Spleen (tissue), 11 donors: ENCODE data around the gene ENTR1. TPM values are rescaled to one million over a fixed set of nuclear protein-coding genes. Genes with fewer than 3 reads are reported as not detected.

Experiments used
- DNase-seq: peaks from one replicate; pipeline ENCODE4 v3.0.0-alpha.2; 2020
- H3K27ac ChIP-seq, 8 donors: fragments of 200-600 bp; sonication (generic) in 7 of 8; 1 replicate in 4 of 8; 2 replicates in 4 of 8; pipeline versions ENCODE4 v1.5.0 to v1.8.0; 2016 to 2021; ENCODE audit warnings: inconsistent platforms in 4 of 8, mild to moderate bottlenecking in 4 of 8, moderate library complexity in 1 of 8
- H3K27me3 ChIP-seq, 7 donors: fragments of 200-600 bp; sonication (generic) in 6 of 7; replicated peaks in 1 of 7; 1 replicate in 4 of 7; 2 replicates in 3 of 7; pipeline versions ENCODE4 v1.5.0 to v1.8.0; 2016 to 2021; ENCODE audit warnings: inconsistent platforms in 3 of 7, mild to moderate bottlenecking in 1 of 7
- H3K36me3 ChIP-seq, 6 donors: fragments of 200-600 bp; sonication (generic) in 5 of 6; 1 replicate in 4 of 6; 2 replicates in 2 of 6; pipeline versions ENCODE4 v1.5.0 to v1.8.0; 2016 to 2021; ENCODE audit warnings: inconsistent platforms in 2 of 6
- H3K4me1 ChIP-seq, 6 donors: fragments of 200-600 bp; sonication (generic) in 5 of 6; 1 replicate in 3 of 6; 2 replicates in 3 of 6; pipeline versions ENCODE4 v1.5.0 to v1.8.0; 2016 to 2021; ENCODE audit warnings: inconsistent platforms in 3 of 6
- H3K4me3 ChIP-seq, 8 donors: fragments of 200-600 bp; sonication (generic) in 7 of 8; 1 replicate in 4 of 8; 2 replicates in 4 of 8; pipeline versions ENCODE4 v1.5.0 to v1.8.0; 2016 to 2021; ENCODE audit warnings: inconsistent platforms in 4 of 8, mild to moderate bottlenecking in 4 of 8, moderate library complexity in 2 of 8
- H3K9me3 ChIP-seq, 8 donors: fragments of 200-600 bp; sonication (generic) in 7 of 8; 1 replicate in 4 of 8; 2 replicates in 4 of 8; pipeline versions ENCODE4 v1.5.0 to v1.8.0; 2016 to 2021; ENCODE audit warnings: inconsistent platforms in 4 of 8
- POLR2A ChIP-seq, 3 donors: fragments of 450-650 bp; IDR thresholded peaks; one replicate each; pipeline ENCODE4 v1.5.1; 2017; ENCODE audit warnings: antibody characterized with exemption in 3 of 3, mild to moderate bottlenecking in 1 of 3
- POLR2AphosphoS5 ChIP-seq, 3 donors: sonication (generic); formaldehyde crosslinking; IDR thresholded peaks; one replicate each; pipeline ENCODE4 v1.5.1; 2017; ENCODE audit warnings: antibody characterized with exemption in 3 of 3
- WGBS, 5 donors: extraction: QIAGEN DNeasy Blood & Tissue Kit in 3 of 5; methylation state at CpG; one replicate each; pipeline versions ENCODE4 v1.1.5 to v1.1.7; 2013 to 2018; 5-methylcytosine and 5-hydroxymethylcytosine counted together
- intact Hi-C: fragments of 100-400 bp; cut with DNase I; formaldehyde crosslinking; loops from one replicate; pipeline ENCODE4 v1.15.0; 2023; ENCODE audit warnings: low total_unique reads
- polyA plus RNA-seq, 3 donors: library from polyadenylated mRNA; stranded (reverse); fragments of 200-250 nt; gene quantifications; one replicate each; pipeline ENCODE4 v1.2.1, GENCODE V29; 2013
- total RNA-seq, 7 donors: library from RNA; depleted of rRNA in 3 of 7; stranded (reverse); fragments of >200 nt in 3 of 7; fragmentation: NEBNext Ultra II Directional in 4 of 7; extraction: Animal tissue kit (Norgen Biotek cat#: 25700) in 4 of 7; gene quantifications; one replicate each; pipeline versions ENCODE4 v1.1.0 to v1.2.1, GENCODE V29; 2016 to 2021
- TF ChIP-seq, protein P1 (sequence below), 11 experiments: fragments of 200-600 bp in 7 of 11; fragments of 450-650 bp in 4 of 11; sonication (generic) in 4 of 11; IDR thresholded peaks in 8 of 11; conservative IDR thresholded peaks in 3 of 11; 1 replicate in 7 of 11; 2 replicates in 4 of 11; pipeline versions ENCODE4 v1.4.0 to v1.8.0; 2016 to 2021; ENCODE audit warnings: antibody characterized with exemption in 11 of 11, inconsistent platforms in 4 of 11, mild to moderate bottlenecking in 1 of 11
- donor health status: healthy with polysubstance abuse.
- donor health status: DM: no; HTN: no; CAD: no; lungs with moderate emphysema.
- donor health status: DM: no; HTN: no; CAD: no.
- donor health status: Bipolar disorder and iron deficiency.
- donor health status: healthy.
- donor health status: DM: no; HTN: no; CAD: no.
- donor health status: DM: yes; HTN: yes; CAD: no.

The ENTR1 gene
- total and polyA plus RNA-seq, 10 donors = 38.5 to 78.5 (median 61.0) TPM

GRCh38 chr9:136402067-136402466 lies 8.3 kb downstream of the ENTR1 start:
- Histone ChIP-seq H3K4me1 (peaks cover 26 to 80% (median 48%) of the 10 kb centered on the region in 6 donors), H3K4me3 (no peak overlapping the region), H3K27ac (no peak overlapping the region), H3K36me3 (peaks cover 0 to 62% (median 31%) of the 10 kb centered on the region in 6 donors), H3K27me3 (no peaks in the 10 kb centered on the region), H3K9me3 (no peaks in the 10 kb centered on the region)
- intact Hi-C loops = no loop called here
- no peak for TF ChIP-seq POLR2AphosphoS5 (IDR thresholded peaks at IDR 0.05)
- TF ChIP-seq, protein P1, sequence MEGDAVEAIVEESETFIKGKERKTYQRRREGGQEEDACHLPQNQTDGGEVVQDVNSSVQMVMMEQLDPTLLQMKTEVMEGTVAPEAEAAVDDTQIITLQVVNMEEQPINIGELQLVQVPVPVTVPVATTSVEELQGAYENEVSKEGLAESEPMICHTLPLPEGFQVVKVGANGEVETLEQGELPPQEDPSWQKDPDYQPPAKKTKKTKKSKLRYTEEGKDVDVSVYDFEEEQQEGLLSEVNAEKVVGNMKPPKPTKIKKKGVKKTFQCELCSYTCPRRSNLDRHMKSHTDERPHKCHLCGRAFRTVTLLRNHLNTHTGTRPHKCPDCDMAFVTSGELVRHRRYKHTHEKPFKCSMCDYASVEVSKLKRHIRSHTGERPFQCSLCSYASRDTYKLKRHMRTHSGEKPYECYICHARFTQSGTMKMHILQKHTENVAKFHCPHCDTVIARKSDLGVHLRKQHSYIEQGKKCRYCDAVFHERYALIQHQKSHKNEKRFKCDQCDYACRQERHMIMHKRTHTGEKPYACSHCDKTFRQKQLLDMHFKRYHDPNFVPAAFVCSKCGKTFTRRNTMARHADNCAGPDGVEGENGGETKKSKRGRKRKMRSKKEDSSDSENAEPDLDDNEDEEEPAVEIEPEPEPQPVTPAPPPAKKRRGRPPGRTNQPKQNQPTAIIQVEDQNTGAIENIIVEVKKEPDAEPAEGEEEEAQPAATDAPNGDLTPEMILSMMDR (IDR thresholded peaks at IDR 0.05 in 8 of 11, conservative IDR thresholded peaks at IDR 0.05 in 3 of 11) = no peak
- TF ChIP-seq POLR2A (IDR thresholded peaks at IDR 0.05) = no peak
- DNase-seq = peak; percentile 73
- WGBS, 5 donors = 83 to 91% (median 86%) methylated on average over 10 to 13 of the region's 13 CpGs

GRCh38 chr9:136401173-136401922 lies 9.1 kb downstream of the ENTR1 start:
- no peak overlapping the region for H3K4me3 ChIP-seq
- no peaks in the 10 kb centered on the region for H3K9me3 ChIP-seq
- no peaks in the 10 kb centered on the region for H3K27me3 ChIP-seq
- WGBS, 5 donors = 94 to 96% (median 95%) methylated on average over 18 of the region's 18 CpGs
- intact Hi-C loops = no loop called here
- DNase-seq = no peak
- no peak overlapping the region for H3K27ac ChIP-seq
- peaks cover 0 to 62% (median 32%) of the 10 kb centered on the region in 6 donors for H3K36me3 ChIP-seq
- H3K4me1 ChIP-seq = peaks cover 26 to 73% (median 48%) of the 10 kb centered on the region in 6 donors
- TF ChIP-seq POLR2AphosphoS5 (IDR thresholded peaks at IDR 0.05) = peak in 2 of 3 donors; percentile 3 to 14
- TF ChIP-seq, protein P1 (IDR thresholded peaks at IDR 0.05 in 8 of 11, conservative IDR thresholded peaks at IDR 0.05 in 3 of 11) = no peak

DNA sequence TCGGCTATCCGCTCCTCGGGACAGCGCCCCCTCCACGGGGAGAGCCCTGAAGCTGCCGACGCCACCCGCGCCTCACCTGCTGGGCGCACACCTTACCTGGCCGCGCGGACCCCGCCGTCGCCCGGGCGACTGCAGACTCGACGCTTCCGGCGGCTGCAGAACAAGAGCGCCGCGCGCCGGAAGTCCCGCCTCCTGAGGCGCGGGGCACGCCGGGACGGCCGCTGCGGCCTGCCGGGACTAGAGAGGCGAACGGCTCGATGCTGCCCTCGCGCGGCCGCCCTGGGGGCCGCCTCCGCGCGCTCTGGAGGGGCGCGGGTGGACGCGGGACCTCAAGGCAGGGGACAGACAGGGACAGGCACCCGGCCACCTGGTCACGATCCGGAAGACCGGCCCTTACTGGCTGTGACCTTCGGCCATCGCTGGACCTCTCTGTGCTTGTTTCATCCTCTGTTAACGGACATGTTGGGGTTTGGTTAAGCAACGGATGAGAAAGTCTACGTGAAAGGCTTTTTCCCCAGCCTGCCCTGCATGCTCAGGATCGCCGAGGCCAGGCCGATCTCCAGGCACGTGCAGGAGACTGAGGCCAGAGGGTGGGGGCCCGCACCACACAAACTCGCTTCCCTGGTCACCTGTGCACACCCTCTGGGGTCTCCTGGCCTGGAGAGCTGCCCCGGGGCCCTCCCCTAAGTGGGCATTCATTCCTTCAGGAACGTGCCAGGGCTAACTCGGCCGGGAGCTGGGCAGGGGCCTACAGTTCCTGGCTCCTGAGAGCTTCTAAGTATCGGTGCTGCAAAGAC lies 10.2 kb downstream of the ENTR1 start, which contains the start of gene SNAPC4:
TSS of gene SNAPC4 (minus strand) at position 133 of the 797 bp plus-strand sequence. CDS start 1,742 bp downstream, outside the sequence.
- TF ChIP-seq POLR2AphosphoS5 (IDR thresholded peaks at IDR 0.05) (peak; percentile 88 to 89 (median 89)), POLR2A (IDR thresholded peaks at IDR 0.05) (peak in 1 of 3 donors; percentile 38)
- TF ChIP-seq, protein P1 (IDR thresholded peaks at IDR 0.05 in 8 of 11, conservative IDR thresholded peaks at IDR 0.05 in 3 of 11) = peak; percentile 60 to 98 (median 97)
- peak within 1 kb of the TSS in 6 of 8 donors; percentile 63 to 84 (median 74) for H3K27ac ChIP-seq
- H3K4me3 ChIP-seq = peak within 1 kb of the TSS; percentile 90 to 100 (median 99)
- peaks cover 0 to 62% (median 32%) of the 10 kb centered on the region in 6 donors for H3K36me3 ChIP-seq
- WGBS, 5 donors = 8 to 16% (median 9%) methylated on average over 36 to 71 of the region's 71 CpGs
- H3K9me3 ChIP-seq = no peaks in the 10 kb centered on the region
- no peaks in the 10 kb centered on the region for H3K27me3 ChIP-seq
- H3K4me1 ChIP-seq = peaks cover 26 to 63% (median 44%) of the 10 kb centered on the region in 6 donors
- DNase-seq = peak; percentile 97
- intact Hi-C loops = no loop called here
